Activated CD4-positive, CD25-positive, alpha-beta regulatory T cell treated with anti-CD3 and anti-CD28 coated beads, Interleukin-2, amount 50 U/mL, for 24 hours (primary cell): Measurements from ENCODE around the gene BRIP1.
"Not testable (repeated sequence)": the region's sequence is repeated elsewhere in the genome, so short reads cannot be mapped to it uniquely, and the experiment has no call there.

Experiments
- ATAC-seq, 2 donors: fragments of 150-1000 bp; cut with Tn5 transposase; one replicate each; pipeline ENCODE4 v1.10.0; 2021; ENCODE audit warnings: mild to moderate bottlenecking in 1 of 2, moderate library complexity in 1 of 2

BRIP1 gene

GRCh38 chr17:61799812-61800484, 63.4 kb downstream of the BRIP1 start:
- no peak for ATAC-seq

- no peak for ATAC-seq
Observed at GRCh38 chr17:61797283-61797682, 66.0 kb downstream of the BRIP1 start.

- no peak for ATAC-seq
Observed at GRCh38 chr17:61795546-61795945, 67.8 kb downstream of the BRIP1 start.

- no peak for ATAC-seq
Observed at GRCh38 chr17:61794792-61795191, 68.5 kb downstream of the BRIP1 start.

- ATAC-seq, result no peak
Observed at GRCh38 chr17:61794242-61794641, 69.1 kb downstream of the BRIP1 start.

- ATAC-seq, result no peak
Observed at GRCh38 chr17:61793565-61793964, 69.8 kb downstream of the BRIP1 start.

GRCh38 chr17:61789872-61790271, 73.5 kb downstream of the BRIP1 start:
- ATAC-seq, result no peak

GRCh38 chr17:61786088-61786487, 77.2 kb downstream of the BRIP1 start:
- ATAC-seq, result no peak

GRCh38 chr17:61784510-61784909, 78.8 kb downstream of the BRIP1 start:
- no peak for ATAC-seq

- ATAC-seq, result no peak
Observed at GRCh38 chr17:61783556-61784304, 79.6 kb downstream of the BRIP1 start.

GRCh38 chr17:61783120-61783519, 80.2 kb downstream of the BRIP1 start:
- ATAC-seq, result no peak

- ATAC-seq, result no peak
Observed at GRCh38 chr17:61782683-61783082, 80.6 kb downstream of the BRIP1 start.

- ATAC-seq, result no peak
Observed at GRCh38 chr17:61775364-61775763, 88.0 kb downstream of the BRIP1 start.

GRCh38 chr17:61774724-61775123, 88.6 kb downstream of the BRIP1 start:
- ATAC-seq, result no peak

- not testable (repeated sequence) for ATAC-seq
Observed at GRCh38 chr17:61774087-61774486, 89.2 kb downstream of the BRIP1 start.

- ATAC-seq, result no peak
Observed at GRCh38 chr17:61770752-61771533, 92.4 kb downstream of the BRIP1 start.

GRCh38 chr17:61770043-61770442, 93.3 kb downstream of the BRIP1 start:
- no peak for ATAC-seq

- no peak for ATAC-seq
Observed at GRCh38 chr17:61768405-61768804, 94.9 kb downstream of the BRIP1 start.

GRCh38 chr17:61766520-61766919, 96.8 kb downstream of the BRIP1 start:
- ATAC-seq, result no peak

- no peak for ATAC-seq
Observed at GRCh38 chr17:61764846-61765245, 98.5 kb downstream of the BRIP1 start.

GRCh38 chr17:61761827-61762226, 101.5 kb downstream of the BRIP1 start:
- ATAC-seq, result no peak

GRCh38 chr17:61759362-61759761, 104.0 kb downstream of the BRIP1 start:
- no peak for ATAC-seq

GRCh38 chr17:61758430-61758829, 104.9 kb downstream of the BRIP1 start:
- no peak for ATAC-seq

GRCh38 chr17:61757168-61757567, 106.2 kb downstream of the BRIP1 start:
- ATAC-seq, result no peak
